ENCODE results near the gene DOCK4.

DNA sequence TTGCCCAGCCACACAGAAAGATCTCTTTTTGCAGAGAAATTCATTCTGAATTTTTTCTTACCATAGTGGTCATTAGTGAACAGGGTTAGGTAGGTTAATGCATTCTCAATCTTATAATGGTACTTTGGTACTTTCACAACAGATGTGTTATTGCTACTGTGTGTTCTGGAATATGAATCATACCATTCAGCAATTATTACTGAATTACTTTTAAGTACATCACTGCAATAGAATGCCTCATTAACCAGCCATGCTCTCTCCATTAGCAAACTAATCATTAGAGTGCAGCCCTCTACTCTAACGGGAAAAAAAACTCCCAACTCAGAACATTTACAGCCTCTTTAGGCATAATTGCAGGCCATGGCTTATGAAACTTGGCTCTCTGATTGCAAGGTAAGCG is 102.1 kb downstream of the DOCK4 start:
- TF ChIP-seq POLR2A (IDR thresholded peaks at IDR 0.05) (no peak), POLR2AphosphoS5 (IDR thresholded peaks at IDR 0.05) (no peak)
- TF ChIP-seq, protein P1, sequence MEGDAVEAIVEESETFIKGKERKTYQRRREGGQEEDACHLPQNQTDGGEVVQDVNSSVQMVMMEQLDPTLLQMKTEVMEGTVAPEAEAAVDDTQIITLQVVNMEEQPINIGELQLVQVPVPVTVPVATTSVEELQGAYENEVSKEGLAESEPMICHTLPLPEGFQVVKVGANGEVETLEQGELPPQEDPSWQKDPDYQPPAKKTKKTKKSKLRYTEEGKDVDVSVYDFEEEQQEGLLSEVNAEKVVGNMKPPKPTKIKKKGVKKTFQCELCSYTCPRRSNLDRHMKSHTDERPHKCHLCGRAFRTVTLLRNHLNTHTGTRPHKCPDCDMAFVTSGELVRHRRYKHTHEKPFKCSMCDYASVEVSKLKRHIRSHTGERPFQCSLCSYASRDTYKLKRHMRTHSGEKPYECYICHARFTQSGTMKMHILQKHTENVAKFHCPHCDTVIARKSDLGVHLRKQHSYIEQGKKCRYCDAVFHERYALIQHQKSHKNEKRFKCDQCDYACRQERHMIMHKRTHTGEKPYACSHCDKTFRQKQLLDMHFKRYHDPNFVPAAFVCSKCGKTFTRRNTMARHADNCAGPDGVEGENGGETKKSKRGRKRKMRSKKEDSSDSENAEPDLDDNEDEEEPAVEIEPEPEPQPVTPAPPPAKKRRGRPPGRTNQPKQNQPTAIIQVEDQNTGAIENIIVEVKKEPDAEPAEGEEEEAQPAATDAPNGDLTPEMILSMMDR (IDR thresholded peaks at IDR 0.05): no peak
